ENCODE results near the gene TTI1.

- TF ChIP-seq, protein P1, sequence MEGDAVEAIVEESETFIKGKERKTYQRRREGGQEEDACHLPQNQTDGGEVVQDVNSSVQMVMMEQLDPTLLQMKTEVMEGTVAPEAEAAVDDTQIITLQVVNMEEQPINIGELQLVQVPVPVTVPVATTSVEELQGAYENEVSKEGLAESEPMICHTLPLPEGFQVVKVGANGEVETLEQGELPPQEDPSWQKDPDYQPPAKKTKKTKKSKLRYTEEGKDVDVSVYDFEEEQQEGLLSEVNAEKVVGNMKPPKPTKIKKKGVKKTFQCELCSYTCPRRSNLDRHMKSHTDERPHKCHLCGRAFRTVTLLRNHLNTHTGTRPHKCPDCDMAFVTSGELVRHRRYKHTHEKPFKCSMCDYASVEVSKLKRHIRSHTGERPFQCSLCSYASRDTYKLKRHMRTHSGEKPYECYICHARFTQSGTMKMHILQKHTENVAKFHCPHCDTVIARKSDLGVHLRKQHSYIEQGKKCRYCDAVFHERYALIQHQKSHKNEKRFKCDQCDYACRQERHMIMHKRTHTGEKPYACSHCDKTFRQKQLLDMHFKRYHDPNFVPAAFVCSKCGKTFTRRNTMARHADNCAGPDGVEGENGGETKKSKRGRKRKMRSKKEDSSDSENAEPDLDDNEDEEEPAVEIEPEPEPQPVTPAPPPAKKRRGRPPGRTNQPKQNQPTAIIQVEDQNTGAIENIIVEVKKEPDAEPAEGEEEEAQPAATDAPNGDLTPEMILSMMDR (IDR thresholded peaks at IDR 0.05) = no peak
- TF ChIP-seq EZH2 (IDR thresholded peaks at IDR 0.05; ENCODE audit: borderline replicate concordance, insufficient read depth, low read depth, low read length, poor library complexity, severe bottlenecking) = no peak
These were observed 77.7 kb downstream of the TTI1 start for GRCh38 chr20:37955511-37955910.

Data from B cell (primary cell).